GM23338 (cell line): Measurements from ENCODE around the gene OPN4. TPM values are rescaled to one million over a fixed set of nuclear protein-coding genes. Genes with fewer than 3 reads are reported as not detected.

ENCODE experiments used
- ATAC-seq: fragments of 200-7000 bp; cut with Tn5 transposase; 3 replicates; pipeline ENCODE4 v1.9.1; 2020
- DNase-seq: peaks from one replicate; pipeline ENCODE4 v3.0.0-alpha.2; 2015; ENCODE audit warnings: low spot score
- H2AFZ ChIP-seq: fragments of 200-600 bp; sonication (generic); 2 replicates; pipeline ENCODE4 v1.8.0; 2016; ENCODE audit warnings: antibody characterized with exemption, mild to moderate bottlenecking, moderate library complexity
- H3F3A ChIP-seq: fragments of 200-600 bp; sonication (generic); replicated peaks from 2 replicates; pipeline ENCODE4 v1.8.0; 2017; ENCODE audit warnings: antibody characterized with exemption, mixed run types, low read depth
- H3K27ac ChIP-seq: fragments of 200-600 bp; sonication (generic); 2 replicates; pipeline ENCODE4 v1.6.1; 2016; ENCODE audit warnings: low read depth
- H3K27me3 ChIP-seq: fragments of 200-600 bp; sonication (generic); 2 replicates; pipeline ENCODE4 v1.8.0; 2016; ENCODE audit warnings: mild to moderate bottlenecking, mixed run types, moderate library complexity; ENCODE audit not compliant: insufficient read depth
- H3K36me3 ChIP-seq: fragments of 200-600 bp; sonication (generic); 2 replicates; pipeline ENCODE4 v1.8.0; 2016; ENCODE audit warnings: mild to moderate bottlenecking; ENCODE audit not compliant: insufficient read depth
- H3K4me1 ChIP-seq: fragments of 200-600 bp; sonication (generic); 2 replicates; pipeline ENCODE4 v1.8.0; 2016; ENCODE audit warnings: mild to moderate bottlenecking, moderate library complexity; ENCODE audit not compliant: insufficient read depth
- H3K4me2 ChIP-seq: fragments of 200-600 bp; sonication (generic); 2 replicates; pipeline ENCODE4 v1.7.1; 2017; ENCODE audit warnings: mixed run types
- H3K4me3 ChIP-seq: fragments of 200-600 bp; sonication (generic); 2 replicates; pipeline ENCODE4 v1.6.1; 2016; ENCODE audit warnings: mixed run types
- H3K79me2 ChIP-seq: fragments of 200-600 bp; sonication (generic); replicated peaks from 2 replicates; pipeline ENCODE4 v1.8.0; 2017; ENCODE audit warnings: mild to moderate bottlenecking; ENCODE audit not compliant: insufficient read depth
- H3K9me2 ChIP-seq: fragments of 200-600 bp; sonication (generic); 2 replicates; pipeline ENCODE4 v1.8.0; 2017; ENCODE audit not compliant: insufficient read depth
- H4K20me1 ChIP-seq: fragments of 200-600 bp; sonication (generic); replicated peaks from 2 replicates; pipeline ENCODE4 v1.8.0; 2017; ENCODE audit warnings: mild to moderate bottlenecking; ENCODE audit not compliant: insufficient read depth
- H3K27ac Mint-ChIP-seq: 2 replicates; pipeline ENCODE4 v1.8.0; 2020; ENCODE audit warnings: inconsistent platforms, mild to moderate bottlenecking, moderate library complexity, mixed read lengths
- H3K27me3 Mint-ChIP-seq: 3 replicates; pipeline ENCODE4 v1.8.0; 2022; ENCODE audit warnings: low read depth, mild to moderate bottlenecking, moderate library complexity, mixed read lengths, inconsistent platforms; ENCODE audit not compliant: insufficient read depth, poor library complexity
- H3K36me3 Mint-ChIP-seq: 3 replicates; pipeline ENCODE4 v1.8.0; 2021; ENCODE audit warnings: low read depth, mild to moderate bottlenecking, inconsistent platforms, moderate library complexity, mixed read lengths
- H3K4me1 Mint-ChIP-seq: 3 replicates; pipeline ENCODE4 v1.8.0; 2020; ENCODE audit warnings: mild to moderate bottlenecking, inconsistent platforms, mixed read lengths
- H3K4me3 Mint-ChIP-seq: 3 replicates; pipeline ENCODE4 v1.8.0; 2021; ENCODE audit warnings: moderate library complexity, mild to moderate bottlenecking, inconsistent platforms, mixed read lengths
- H3K9me3 Mint-ChIP-seq: 3 replicates; pipeline ENCODE4 v1.8.0; 2020; ENCODE audit warnings: moderate library complexity, mild to moderate bottlenecking, inconsistent platforms, mixed read lengths
- CREB1 ChIP-seq: fragments of 250-450 bp; sonication (Bioruptor Pico); IDR thresholded peaks from 2 replicates; pipeline ENCODE4 v1.5.0; 2020; ENCODE audit warnings: low read depth, mild to moderate bottlenecking, moderate library complexity
- EZH2 ChIP-seq: fragments of 200-600 bp; sonication (generic); IDR thresholded peaks from one replicate; pipeline ENCODE4 v1.8.0; 2017; ENCODE audit warnings: antibody characterized with exemption, mild to moderate bottlenecking, low read depth; ENCODE audit not compliant: unreplicated experiment
- STAT1 ChIP-seq: IDR thresholded peaks from one replicate; pipeline ENCODE4 v1.6.1; 2016; ENCODE audit warnings: antibody characterized with exemption; ENCODE audit not compliant: unreplicated experiment
- polyA plus RNA-seq: library from polyadenylated mRNA; unstranded; fragments of >200 nt; fragmentation: Nextera tagmentation; extraction: Ambion mirVana; gene quantifications from 2 replicates; pipeline ENCODE4 v1.2.1, GENCODE V29; 2016
- total RNA-seq: library from RNA; depleted of rRNA; stranded (reverse); fragments of >200 nt; shearing (Covaris generic); gene quantifications from 2 replicates; pipeline ENCODE4 v1.2.3, GENCODE V29; 2014
- TF ChIP-seq, protein P1 (sequence below), 2 experiments: fragments of 200-600 bp in 1 of 2; sonication (generic) in 1 of 2; conservative IDR thresholded peaks; 2 replicates each; pipeline versions ENCODE4 v1.5.1 to v1.6.1; 2016 to 2017; ENCODE audit warnings: antibody characterized with exemption in 2 of 2, low read depth in 2 of 2, mild to moderate bottlenecking in 2 of 2, moderate library complexity in 1 of 2
- TF ChIP-seq, protein P2 (sequence below): IDR thresholded peaks from one replicate; pipeline ENCODE4 v1.6.1; 2018; ENCODE audit warnings: antibody characterized with exemption; ENCODE audit not compliant: unreplicated experiment
- TF ChIP-seq, protein P3 (sequence below): fragments of 250-450 bp; sonication (Bioruptor Pico); IDR thresholded peaks from 2 replicates; pipeline ENCODE4 v1.5.0; 2020; ENCODE audit warnings: mild to moderate bottlenecking, moderate library complexity

Gene OPN4
- total and polyA plus RNA-seq, 2 experiments from 2014 or later: not detected

DNA sequence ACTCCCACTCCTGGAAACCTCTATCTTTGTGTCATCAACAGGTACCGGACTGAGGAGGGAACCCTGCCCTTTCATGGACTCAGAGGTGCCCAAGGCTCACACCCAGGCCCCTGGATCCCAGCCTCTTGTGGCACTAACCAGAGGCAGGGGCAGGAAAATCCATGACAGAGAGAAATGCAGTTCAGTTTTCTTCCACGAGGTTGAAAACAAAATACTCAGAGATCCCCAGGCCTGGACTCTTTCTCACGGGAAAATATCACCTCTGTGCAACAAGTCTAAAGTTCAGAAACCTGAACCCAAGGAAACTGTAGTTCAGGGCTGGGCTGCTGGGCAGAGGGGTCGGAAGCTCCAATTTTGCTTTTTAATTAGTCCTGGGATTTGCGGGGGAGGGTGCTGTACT is 21.4 kb upstream of the OPN4 start (continued):
- TF ChIP-seq, protein P1, sequence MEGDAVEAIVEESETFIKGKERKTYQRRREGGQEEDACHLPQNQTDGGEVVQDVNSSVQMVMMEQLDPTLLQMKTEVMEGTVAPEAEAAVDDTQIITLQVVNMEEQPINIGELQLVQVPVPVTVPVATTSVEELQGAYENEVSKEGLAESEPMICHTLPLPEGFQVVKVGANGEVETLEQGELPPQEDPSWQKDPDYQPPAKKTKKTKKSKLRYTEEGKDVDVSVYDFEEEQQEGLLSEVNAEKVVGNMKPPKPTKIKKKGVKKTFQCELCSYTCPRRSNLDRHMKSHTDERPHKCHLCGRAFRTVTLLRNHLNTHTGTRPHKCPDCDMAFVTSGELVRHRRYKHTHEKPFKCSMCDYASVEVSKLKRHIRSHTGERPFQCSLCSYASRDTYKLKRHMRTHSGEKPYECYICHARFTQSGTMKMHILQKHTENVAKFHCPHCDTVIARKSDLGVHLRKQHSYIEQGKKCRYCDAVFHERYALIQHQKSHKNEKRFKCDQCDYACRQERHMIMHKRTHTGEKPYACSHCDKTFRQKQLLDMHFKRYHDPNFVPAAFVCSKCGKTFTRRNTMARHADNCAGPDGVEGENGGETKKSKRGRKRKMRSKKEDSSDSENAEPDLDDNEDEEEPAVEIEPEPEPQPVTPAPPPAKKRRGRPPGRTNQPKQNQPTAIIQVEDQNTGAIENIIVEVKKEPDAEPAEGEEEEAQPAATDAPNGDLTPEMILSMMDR (conservative IDR thresholded peaks at IDR 0.05; ENCODE audit: low read depth in 2 of 2): no peak
- no peak for TF ChIP-seq CREB1 (CRISPR knock-in tag)
- TF ChIP-seq, protein P2, sequence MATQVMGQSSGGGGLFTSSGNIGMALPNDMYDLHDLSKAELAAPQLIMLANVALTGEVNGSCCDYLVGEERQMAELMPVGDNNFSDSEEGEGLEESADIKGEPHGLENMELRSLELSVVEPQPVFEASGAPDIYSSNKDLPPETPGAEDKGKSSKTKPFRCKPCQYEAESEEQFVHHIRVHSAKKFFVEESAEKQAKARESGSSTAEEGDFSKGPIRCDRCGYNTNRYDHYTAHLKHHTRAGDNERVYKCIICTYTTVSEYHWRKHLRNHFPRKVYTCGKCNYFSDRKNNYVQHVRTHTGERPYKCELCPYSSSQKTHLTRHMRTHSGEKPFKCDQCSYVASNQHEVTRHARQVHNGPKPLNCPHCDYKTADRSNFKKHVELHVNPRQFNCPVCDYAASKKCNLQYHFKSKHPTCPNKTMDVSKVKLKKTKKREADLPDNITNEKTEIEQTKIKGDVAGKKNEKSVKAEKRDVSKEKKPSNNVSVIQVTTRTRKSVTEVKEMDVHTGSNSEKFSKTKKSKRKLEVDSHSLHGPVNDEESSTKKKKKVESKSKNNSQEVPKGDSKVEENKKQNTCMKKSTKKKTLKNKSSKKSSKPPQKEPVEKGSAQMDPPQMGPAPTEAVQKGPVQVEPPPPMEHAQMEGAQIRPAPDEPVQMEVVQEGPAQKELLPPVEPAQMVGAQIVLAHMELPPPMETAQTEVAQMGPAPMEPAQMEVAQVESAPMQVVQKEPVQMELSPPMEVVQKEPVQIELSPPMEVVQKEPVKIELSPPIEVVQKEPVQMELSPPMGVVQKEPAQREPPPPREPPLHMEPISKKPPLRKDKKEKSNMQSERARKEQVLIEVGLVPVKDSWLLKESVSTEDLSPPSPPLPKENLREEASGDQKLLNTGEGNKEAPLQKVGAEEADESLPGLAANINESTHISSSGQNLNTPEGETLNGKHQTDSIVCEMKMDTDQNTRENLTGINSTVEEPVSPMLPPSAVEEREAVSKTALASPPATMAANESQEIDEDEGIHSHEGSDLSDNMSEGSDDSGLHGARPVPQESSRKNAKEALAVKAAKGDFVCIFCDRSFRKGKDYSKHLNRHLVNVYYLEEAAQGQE: no peak
- no peak for TF ChIP-seq EZH2

DNA sequence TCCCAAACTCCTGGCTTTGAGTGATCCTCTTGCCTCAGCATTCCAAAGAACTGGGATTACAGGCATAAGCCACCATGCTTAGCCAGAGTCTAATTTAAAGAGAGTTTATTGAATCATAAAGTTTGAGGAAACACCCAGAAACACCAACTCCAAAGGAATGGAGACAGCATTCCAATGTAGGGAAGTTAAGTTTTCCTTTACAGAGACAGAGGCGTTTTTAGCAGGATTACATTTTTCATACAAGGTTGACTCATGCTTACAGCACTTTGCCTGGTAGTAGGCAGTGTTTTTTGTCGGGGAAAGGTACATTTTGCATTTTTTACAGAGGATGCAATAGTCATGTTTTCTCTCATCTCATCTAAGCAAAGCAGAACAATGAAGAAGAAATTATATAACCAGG is 18.9 kb upstream of the OPN4 start:
- H3K27ac ChIP-seq: no peak overlapping the region
- peaks cover 12% of the 10 kb centered on the region for H3K27me3 Mint-ChIP-seq
- no peaks in the 10 kb centered on the region for H3K36me3 ChIP-seq
- no peak overlapping the region for H2AFZ ChIP-seq
- H3K27me3 ChIP-seq: peaks cover 26% of the 10 kb centered on the region
- H3K27ac Mint-ChIP-seq: no peak overlapping the region
- H3K79me2 ChIP-seq: no peaks in the 10 kb centered on the region
- no peak overlapping the region for H3K4me2 ChIP-seq
- H3K36me3 Mint-ChIP-seq: no peaks in the 10 kb centered on the region
- peaks cover 8% of the 10 kb centered on the region; the same call in 1 of the 2 replicates for H3F3A ChIP-seq
- no peaks in the 10 kb centered on the region for H3K9me3 Mint-ChIP-seq
- no peak overlapping the region for H3K4me3 Mint-ChIP-seq
- peaks cover 4% of the 10 kb centered on the region; the same call in 1 of the 2 replicates for H3K4me1 ChIP-seq
- peaks cover 14% of the 10 kb centered on the region; the same call in 2 of the 3 replicates for H3K4me1 Mint-ChIP-seq
- no peaks in the 10 kb centered on the region for H4K20me1 ChIP-seq
- H3K4me3 ChIP-seq: no peak overlapping the region
- DNase-seq (no peak), ATAC-seq (no peak)
- H3K9me2 ChIP-seq: no peaks in the 10 kb centered on the region
- TF ChIP-seq, protein P3, sequence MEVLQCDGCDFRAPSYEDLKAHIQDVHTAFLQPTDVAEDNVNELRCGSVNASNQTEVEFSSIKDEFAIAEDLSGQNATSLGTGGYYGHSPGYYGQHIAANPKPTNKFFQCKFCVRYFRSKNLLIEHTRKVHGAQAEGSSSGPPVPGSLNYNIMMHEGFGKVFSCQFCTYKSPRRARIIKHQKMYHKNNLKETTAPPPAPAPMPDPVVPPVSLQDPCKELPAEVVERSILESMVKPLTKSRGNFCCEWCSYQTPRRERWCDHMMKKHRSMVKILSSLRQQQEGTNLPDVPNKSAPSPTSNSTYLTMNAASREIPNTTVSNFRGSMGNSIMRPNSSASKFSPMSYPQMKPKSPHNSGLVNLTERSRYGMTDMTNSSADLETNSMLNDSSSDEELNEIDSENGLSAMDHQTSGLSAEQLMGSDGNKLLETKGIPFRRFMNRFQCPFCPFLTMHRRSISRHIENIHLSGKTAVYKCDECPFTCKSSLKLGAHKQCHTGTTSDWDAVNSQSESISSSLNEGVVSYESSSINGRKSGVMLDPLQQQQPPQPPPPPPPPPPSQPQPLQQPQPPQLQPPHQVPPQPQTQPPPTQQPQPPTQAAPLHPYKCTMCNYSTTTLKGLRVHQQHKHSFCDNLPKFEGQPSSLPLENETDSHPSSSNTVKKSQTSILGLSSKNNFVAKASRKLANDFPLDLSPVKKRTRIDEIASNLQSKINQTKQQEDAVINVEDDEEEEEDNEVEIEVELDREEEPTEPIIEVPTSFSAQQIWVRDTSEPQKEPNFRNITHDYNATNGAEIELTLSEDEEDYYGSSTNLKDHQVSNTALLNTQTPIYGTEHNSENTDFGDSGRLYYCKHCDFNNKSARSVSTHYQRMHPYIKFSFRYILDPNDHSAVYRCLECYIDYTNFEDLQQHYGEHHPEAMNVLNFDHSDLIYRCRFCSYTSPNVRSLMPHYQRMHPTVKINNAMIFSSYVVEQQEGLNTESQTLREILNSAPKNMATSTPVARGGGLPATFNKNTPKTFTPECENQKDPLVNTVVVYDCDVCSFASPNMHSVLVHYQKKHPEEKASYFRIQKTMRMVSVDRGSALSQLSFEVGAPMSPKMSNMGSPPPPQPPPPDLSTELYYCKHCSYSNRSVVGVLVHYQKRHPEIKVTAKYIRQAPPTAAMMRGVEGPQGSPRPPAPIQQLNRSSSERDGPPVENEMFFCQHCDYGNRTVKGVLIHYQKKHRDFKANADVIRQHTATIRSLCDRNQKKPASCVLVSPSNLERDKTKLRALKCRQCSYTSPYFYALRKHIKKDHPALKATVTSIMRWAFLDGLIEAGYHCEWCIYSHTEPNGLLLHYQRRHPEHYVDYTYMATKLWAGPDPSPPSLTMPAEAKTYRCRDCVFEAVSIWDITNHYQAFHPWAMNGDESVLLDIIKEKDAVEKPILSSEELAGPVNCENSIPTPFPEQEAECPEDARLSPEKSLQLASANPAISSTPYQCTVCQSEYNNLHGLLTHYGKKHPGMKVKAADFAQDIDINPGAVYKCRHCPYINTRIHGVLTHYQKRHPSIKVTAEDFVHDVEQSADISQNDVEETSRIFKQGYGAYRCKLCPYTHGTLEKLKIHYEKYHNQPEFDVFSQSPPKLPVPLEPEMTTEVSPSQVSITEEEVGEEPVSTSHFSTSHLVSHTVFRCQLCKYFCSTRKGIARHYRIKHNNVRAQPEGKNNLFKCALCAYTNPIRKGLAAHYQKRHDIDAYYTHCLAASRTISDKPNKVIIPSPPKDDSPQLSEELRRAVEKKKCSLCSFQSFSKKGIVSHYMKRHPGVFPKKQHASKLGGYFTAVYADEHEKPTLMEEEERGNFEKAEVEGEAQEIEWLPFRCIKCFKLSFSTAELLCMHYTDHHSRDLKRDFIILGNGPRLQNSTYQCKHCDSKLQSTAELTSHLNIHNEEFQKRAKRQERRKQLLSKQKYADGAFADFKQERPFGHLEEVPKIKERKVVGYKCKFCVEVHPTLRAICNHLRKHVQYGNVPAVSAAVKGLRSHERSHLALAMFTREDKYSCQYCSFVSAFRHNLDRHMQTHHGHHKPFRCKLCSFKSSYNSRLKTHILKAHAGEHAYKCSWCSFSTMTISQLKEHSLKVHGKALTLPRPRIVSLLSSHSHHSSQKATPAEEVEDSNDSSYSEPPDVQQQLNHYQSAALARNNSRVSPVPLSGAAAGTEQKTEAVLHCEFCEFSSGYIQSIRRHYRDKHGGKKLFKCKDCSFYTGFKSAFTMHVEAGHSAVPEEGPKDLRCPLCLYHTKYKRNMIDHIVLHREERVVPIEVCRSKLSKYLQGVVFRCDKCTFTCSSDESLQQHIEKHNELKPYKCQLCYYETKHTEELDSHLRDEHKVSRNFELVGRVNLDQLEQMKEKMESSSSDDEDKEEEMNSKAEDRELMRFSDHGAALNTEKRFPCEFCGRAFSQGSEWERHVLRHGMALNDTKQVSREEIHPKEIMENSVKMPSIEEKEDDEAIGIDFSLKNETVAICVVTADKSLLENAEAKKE (CRISPR knock-in tag): no peak
- TF ChIP-seq EZH2 (no peak), STAT1 (no peak)
